Ovary (tissue), 9 donors: ENCODE results near the gene ZDBF2. TPM values are rescaled to one million over a fixed set of nuclear protein-coding genes. Genes with fewer than 3 reads are reported as not detected.

Source experiments
- DNase-seq, 5 donors: peaks; one replicate each; pipeline ENCODE4 v3.0.0-alpha.2; 2019 to 2020
- H3K27ac ChIP-seq, 2 donors: fragments of 200-600 bp; one replicate each; pipeline versions ENCODE4 v1.5.1 to v1.8.0; 2019 to 2022
- H3K27me3 ChIP-seq: fragments of 200-600 bp; one replicate; pipeline ENCODE4 v1.8.0; 2022
- H3K36me3 ChIP-seq: fragments of 200-600 bp; sonication (generic); one replicate; pipeline ENCODE4 v1.5.1; 2019
- H3K4me1 ChIP-seq: one replicate; pipeline ENCODE4 v1.8.1; 2013; ENCODE audit warnings: mild to moderate bottlenecking, moderate library complexity; ENCODE audit not compliant: insufficient read depth
- H3K4me3 ChIP-seq: fragments of 200-600 bp; sonication (generic); one replicate; pipeline ENCODE4 v1.5.1; 2017
- H3K9me3 ChIP-seq, 2 donors: fragments of 200-600 bp in 1 of 2; sonication (generic) in 1 of 2; one replicate each; pipeline versions ENCODE4 v1.5.1 to v1.8.1; 2013 to 2019; ENCODE audit warnings: mild to moderate bottlenecking in 1 of 2, moderate library complexity in 1 of 2
- EP300 ChIP-seq: sonication (generic); formaldehyde crosslinking; IDR thresholded peaks from one replicate; pipeline ENCODE4 v1.6.1; 2017; ENCODE audit warnings: antibody characterized with exemption
- POLR2A ChIP-seq: fragments of 450-650 bp; IDR thresholded peaks from one replicate; pipeline ENCODE4 v1.6.1; 2017; ENCODE audit warnings: antibody characterized with exemption, mild to moderate bottlenecking, moderate library complexity
- WGBS, 3 donors: extraction: QIAGEN DNeasy Blood & Tissue Kit in 1 of 3; methylation state at CpG; one replicate each; pipeline versions ENCODE4 v1.1.5 to v1.1.7; 2013 to 2017; 5-methylcytosine and 5-hydroxymethylcytosine counted together
- intact Hi-C, 4 donors: fragments of 100-400 bp; cut with DNase I; formaldehyde crosslinking; loops; one replicate each; pipeline versions ENCODE4 v1.11.0 to v1.15.1; 2022 to 2023
- polyA plus RNA-seq, 2 donors: library from polyadenylated mRNA; stranded (reverse); fragments of 200-250 nt in 1 of 2; fragments of 350-450 nt in 1 of 2; fragmentation: Illumina TruSeq in 1 of 2; extraction: RNeasy Lipid Tissue Mini Kit (QIAGEN cat#74804) in 1 of 2; gene quantifications; one replicate each; pipeline ENCODE4 v1.2.3, GENCODE V29; 2013 to 2014
- total RNA-seq, 7 donors: library from RNA; depleted of rRNA in 2 of 7; stranded (reverse); fragments of >200 nt in 2 of 7; fragmentation: NEBNext Ultra II Directional in 3 of 7; extraction: Animal tissue kit (Norgen Biotek cat#: 25700) in 3 of 7; gene quantifications; one replicate each; pipeline versions ENCODE4 v1.1.0 to v1.2.4, GENCODE V29; 2016 to 2023
- TF ChIP-seq, protein P1 (sequence below), 3 donors: fragments of 450-650 bp in 2 of 3; fragments of 200-600 bp in 1 of 3; IDR thresholded peaks; one replicate each; pipeline versions ENCODE4 v1.5.1 to v1.8.0; 2016 to 2022; ENCODE audit warnings: antibody characterized with exemption in 3 of 3, mild to moderate bottlenecking in 1 of 3
- donor health status: DM: no; HTN: no; CAD: no; lungs with moderate emphysema.
- donor health status: DM: no; HTN: no; CAD: no.
- donor health status: Bipolar disorder and iron deficiency.
- donor health status: DM: yes; HTN: yes; CAD: no.
- donor health status: DM: no; HTN: no; CAD: no.
- donor health status: DM: yes; HTN: yes; CAD: no.

The ZDBF2 gene
- total and polyA plus RNA-seq, 9 donors = 4.1 to 36.4 (median 26.2) TPM

DNA sequence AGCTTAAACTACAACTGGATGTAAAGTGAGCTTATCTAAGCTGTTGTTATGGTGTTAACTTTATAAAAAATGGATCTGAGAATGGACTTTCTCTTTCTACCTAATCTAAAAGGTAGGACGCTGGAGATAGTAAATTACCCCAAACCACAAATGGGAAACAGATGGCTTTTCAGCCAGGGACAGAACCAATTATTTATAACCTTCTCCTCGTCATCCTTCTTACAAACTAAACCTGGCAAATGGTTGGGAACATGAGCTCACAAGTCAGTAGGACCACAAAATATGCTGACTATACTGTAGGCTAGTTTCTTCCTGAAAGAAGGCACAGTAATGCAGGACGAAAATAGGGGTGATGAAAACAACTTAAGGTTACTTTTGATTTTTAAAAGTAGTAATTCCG is 32.7 kb upstream of the ZDBF2 start:
- intact Hi-C loops = no loop called here
- DNase-seq = no peak
- Histone ChIP-seq H3K9me3 (no peaks in the 10 kb centered on the region), H3K4me3 (no peak overlapping the region), H3K4me1 (no peaks in the 10 kb centered on the region), H3K27ac (no peak overlapping the region), H3K27me3 (no peaks in the 10 kb centered on the region), H3K36me3 (no peaks in the 10 kb centered on the region)
- WGBS, 3 donors = 42 to 46% (median 45%) methylated on average over 4 of the region's 4 CpGs
- no peak for TF ChIP-seq POLR2A
- TF ChIP-seq, protein P1, sequence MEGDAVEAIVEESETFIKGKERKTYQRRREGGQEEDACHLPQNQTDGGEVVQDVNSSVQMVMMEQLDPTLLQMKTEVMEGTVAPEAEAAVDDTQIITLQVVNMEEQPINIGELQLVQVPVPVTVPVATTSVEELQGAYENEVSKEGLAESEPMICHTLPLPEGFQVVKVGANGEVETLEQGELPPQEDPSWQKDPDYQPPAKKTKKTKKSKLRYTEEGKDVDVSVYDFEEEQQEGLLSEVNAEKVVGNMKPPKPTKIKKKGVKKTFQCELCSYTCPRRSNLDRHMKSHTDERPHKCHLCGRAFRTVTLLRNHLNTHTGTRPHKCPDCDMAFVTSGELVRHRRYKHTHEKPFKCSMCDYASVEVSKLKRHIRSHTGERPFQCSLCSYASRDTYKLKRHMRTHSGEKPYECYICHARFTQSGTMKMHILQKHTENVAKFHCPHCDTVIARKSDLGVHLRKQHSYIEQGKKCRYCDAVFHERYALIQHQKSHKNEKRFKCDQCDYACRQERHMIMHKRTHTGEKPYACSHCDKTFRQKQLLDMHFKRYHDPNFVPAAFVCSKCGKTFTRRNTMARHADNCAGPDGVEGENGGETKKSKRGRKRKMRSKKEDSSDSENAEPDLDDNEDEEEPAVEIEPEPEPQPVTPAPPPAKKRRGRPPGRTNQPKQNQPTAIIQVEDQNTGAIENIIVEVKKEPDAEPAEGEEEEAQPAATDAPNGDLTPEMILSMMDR (IDR thresholded peaks at IDR 0.05) = no peak
- TF ChIP-seq EP300 = no peak

DNA sequence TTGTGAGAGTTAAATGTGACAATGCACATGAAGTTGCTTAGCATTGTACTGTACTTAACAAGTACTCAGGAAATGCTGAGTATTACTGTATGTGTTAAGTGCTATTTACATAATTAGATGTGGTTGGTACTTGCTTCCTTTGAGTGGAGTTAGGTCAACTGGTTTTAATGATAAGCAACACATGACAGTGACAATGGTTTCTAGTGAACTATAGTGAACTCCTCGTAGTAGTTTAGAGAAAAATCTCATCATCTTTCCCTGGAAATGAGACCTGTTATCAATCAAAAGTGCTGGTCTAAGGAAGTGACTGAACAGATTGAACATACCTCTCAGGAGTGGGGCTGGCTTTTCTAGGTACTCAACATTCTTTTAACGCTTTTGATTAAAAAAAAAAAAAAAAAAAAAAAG is 29.2 kb upstream of the ZDBF2 start:
- Histone ChIP-seq H3K9me3 (no peaks in the 10 kb centered on the region), H3K36me3 (no peaks in the 10 kb centered on the region), H3K27ac (no peak overlapping the region), H3K4me1 (no peaks in the 10 kb centered on the region), H3K27me3 (no peaks in the 10 kb centered on the region), H3K4me3 (no peak overlapping the region)
- 73 to 81% (median 73%) methylated on average over 2 of the region's 2 CpGs for WGBS, 3 donors
- DNase-seq = no peak
- intact Hi-C loops = no loop called here
- no peak for TF ChIP-seq EP300
- TF ChIP-seq POLR2A = no peak
- TF ChIP-seq, protein P1 (IDR thresholded peaks at IDR 0.05) = no peak

DNA sequence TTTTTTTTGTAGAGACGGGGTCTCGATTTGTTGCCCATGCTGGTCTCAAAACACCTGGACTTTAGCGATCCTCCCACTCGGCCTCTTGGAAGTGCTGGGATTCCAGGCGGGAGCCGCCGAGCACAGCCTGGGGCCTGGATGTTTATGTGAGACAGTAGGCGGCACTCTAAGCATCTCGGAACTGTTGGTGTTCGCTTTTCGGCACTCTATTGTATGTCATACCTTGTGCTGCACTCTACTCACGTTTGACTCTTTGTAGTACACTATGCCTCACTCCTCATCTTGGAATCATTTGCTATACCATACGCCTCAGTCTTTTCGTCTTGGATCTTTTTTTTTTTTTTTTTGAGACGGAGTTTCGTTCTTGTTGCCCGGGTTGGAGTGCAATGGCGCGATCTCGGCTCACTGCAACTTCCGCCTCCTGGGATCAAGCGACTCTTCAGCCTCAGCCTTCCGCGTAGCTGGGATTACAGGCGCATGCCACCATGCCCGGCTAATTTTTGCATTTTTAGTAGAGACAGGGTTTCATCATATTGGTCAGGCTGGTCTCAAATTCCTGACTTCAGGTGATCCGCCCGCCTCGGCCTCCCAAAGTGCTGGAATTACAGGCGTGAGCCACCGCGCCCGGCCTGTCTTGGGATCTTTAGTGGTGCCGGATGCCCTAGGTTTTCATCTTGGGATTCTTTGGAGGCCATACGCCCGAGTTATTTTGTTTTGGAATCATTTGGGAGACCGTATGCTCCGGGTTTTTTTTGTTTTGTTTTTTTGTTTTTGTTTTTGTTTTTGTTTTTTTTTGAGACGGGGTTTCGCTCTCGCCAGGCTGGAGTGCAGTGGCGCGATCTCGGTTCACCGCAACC is 24.2 kb upstream of the ZDBF2 start:
- Histone ChIP-seq H3K27ac (no peak overlapping the region), H3K4me3 (no peak overlapping the region), H3K4me1 (no peaks in the 10 kb centered on the region), H3K9me3 (peaks cover 0 to 8% of the 10 kb centered on the region in 2 donors), H3K36me3 (no peaks in the 10 kb centered on the region), H3K27me3 (no peaks in the 10 kb centered on the region)
- TF ChIP-seq, protein P1 (IDR thresholded peaks at IDR 0.05) = no peak
- no peak for TF ChIP-seq POLR2A
- no peak for TF ChIP-seq EP300
- 47 to 49% (median 47%) methylated on average over 45 of the region's 45 CpGs for WGBS, 3 donors
- DNase-seq = no peak
- intact Hi-C loops = no loop called here

DNA sequence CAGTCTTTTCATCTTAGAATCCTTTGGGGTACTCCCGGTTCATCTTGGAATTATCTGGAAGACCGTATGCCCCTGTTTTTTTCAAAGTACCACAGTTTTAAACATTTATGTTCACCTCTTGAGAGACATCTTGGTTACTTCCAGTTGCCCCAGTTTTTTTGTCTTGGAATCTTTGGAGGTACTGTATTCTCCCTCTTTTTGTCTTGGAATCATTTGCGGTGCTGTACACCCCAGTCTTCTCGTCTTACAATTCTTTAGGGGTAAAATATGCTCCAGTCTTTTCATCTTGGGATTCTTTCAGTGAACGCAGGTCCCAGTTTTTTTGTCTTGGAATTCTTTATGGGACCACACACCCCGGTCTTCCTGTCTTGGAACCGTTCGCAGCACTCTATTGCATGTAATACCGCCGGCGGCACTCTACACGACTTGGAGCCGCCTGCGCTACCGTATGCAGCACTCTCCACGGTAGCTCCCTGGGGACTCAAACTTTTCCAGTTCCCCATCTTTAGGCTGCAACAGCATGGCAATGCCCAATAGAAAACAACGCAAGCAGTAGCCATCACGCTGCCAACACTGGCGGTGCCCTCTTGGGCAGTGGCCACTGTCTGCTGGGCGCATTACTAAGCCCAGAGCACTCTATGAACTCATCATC is 21.2 kb upstream of the ZDBF2 start:
- H3K9me3 ChIP-seq = peaks cover 0 to 8% of the 10 kb centered on the region in 2 donors
- 46 to 60% (median 54%) methylated on average over 20 of the region's 20 CpGs for WGBS, 3 donors
- no peaks in the 10 kb centered on the region for H3K27me3 ChIP-seq
- H3K36me3 ChIP-seq = no peaks in the 10 kb centered on the region
- DNase-seq = no peak
- H3K4me1 ChIP-seq = no peaks in the 10 kb centered on the region
- H3K4me3 ChIP-seq = no peak overlapping the region
- H3K27ac ChIP-seq = no peak overlapping the region
- intact Hi-C loops = no loop called here
- TF ChIP-seq POLR2A (no peak), EP300 (no peak)
- TF ChIP-seq, protein P1 (IDR thresholded peaks at IDR 0.05) = no peak
